ENCODE data around the gene PARPBP. TPM values are rescaled to one million over a fixed set of nuclear protein-coding genes. Genes with fewer than 3 reads are reported as not detected.
"Not testable (repeated sequence)": the region's sequence is repeated elsewhere in the genome, so short reads cannot be mapped to it uniquely, and the experiment has no call there.

Gene PARPBP
- total RNA-seq, 2 donors from 2014 or later: 18.0 to 26.5 TPM

DNA sequence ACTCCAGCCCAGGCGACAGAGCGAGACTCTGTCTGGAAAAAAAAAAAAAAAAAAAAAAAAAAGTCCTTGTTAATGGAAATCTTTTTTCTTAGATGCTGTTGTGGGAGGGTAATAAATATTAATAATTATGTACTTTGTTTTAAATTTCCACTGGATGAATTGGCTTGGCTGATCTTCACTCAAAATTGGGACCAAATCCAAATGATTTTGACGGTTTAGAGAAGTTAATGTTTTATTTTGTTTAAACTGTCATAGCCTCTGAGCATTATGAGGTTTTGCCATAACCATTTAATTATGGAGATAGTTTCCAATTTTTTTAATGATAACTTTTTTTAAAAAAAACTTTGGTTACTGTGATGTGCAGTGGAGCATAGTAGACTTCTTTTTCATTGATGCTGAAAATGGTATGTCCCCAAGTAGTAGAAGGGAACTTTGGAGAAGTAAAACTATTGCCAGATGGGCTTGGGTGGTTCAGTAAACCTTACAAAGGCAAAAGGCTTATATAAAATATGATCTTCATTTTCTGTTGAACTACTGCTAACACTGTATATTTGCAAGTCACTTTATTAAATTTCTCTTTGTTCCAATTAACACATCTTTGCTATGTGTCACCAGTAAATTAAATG is 81.6 kb downstream of the PARPBP start:
- no peak for ATAC-seq
- DNase-seq (ENCODE audit: low spot score in 2 of 2): no peak
- H3K9me3 Mint-ChIP-seq: peaks cover 10 to 17% of the 10 kb centered on the region in 2 donors
- H3K36me3 Mint-ChIP-seq: peaks cover 13 to 29% of the 10 kb centered on the region in 2 donors
- H3K27ac Mint-ChIP-seq: no peak overlapping the region

DNA sequence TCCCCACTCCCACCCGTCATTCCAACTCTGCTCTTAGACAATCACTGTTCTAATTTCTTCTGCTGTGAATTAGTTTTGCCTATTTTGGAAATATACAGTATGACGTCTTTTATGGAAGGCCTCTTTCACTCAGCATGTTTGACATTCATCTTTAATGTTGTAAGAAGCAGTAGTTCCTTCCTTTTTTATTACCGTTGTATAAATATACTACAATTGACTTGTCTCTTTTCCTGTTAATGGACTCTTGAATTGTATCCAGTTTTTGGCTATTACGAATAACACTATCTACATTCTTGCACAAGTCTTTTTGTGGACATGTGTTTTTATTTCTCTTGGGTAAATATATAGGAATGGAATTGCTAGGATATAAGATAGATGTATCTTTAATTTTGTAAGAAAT is 82.6 kb downstream of the PARPBP start:
- no peak for ATAC-seq
- peaks cover 14 to 24% of the 10 kb centered on the region in 2 donors for H3K9me3 Mint-ChIP-seq
- no peak overlapping the region for H3K27ac Mint-ChIP-seq
- no peak for DNase-seq (ENCODE audit: low spot score in 2 of 2)
- peaks cover 18 to 39% of the 10 kb centered on the region in 2 donors for H3K36me3 Mint-ChIP-seq

DNA sequence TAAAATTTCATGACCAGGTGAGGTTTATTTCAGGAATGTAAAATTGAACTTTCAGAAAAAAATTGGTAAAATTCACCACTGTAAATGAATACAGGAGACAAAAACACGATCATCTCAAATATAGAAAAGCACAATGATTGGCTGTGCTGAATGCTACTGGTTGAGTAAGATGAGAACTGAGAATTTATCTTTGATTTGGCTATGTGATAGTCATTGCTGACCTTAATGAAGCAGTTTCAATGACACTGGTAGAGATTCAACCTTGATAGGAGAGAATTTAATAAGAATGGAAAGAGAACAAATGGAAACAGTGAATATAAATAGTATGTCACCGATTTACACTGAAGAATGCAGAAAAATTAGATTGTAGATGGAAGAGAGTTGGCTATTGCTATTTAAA is 84.0 kb downstream of the PARPBP start:
- H3K36me3 Mint-ChIP-seq: peaks cover 31 to 54% of the 10 kb centered on the region in 2 donors
- peak overlapping the region in 1 of 2 donors; percentile 83 for H3K27ac Mint-ChIP-seq
- ATAC-seq (peak in 1 of 2 donors; percentile 79), DNase-seq (ENCODE audit: low spot score in 2 of 2) (no peak)
- H3K9me3 Mint-ChIP-seq: peaks cover 28 to 36% of the 10 kb centered on the region in 2 donors

DNA sequence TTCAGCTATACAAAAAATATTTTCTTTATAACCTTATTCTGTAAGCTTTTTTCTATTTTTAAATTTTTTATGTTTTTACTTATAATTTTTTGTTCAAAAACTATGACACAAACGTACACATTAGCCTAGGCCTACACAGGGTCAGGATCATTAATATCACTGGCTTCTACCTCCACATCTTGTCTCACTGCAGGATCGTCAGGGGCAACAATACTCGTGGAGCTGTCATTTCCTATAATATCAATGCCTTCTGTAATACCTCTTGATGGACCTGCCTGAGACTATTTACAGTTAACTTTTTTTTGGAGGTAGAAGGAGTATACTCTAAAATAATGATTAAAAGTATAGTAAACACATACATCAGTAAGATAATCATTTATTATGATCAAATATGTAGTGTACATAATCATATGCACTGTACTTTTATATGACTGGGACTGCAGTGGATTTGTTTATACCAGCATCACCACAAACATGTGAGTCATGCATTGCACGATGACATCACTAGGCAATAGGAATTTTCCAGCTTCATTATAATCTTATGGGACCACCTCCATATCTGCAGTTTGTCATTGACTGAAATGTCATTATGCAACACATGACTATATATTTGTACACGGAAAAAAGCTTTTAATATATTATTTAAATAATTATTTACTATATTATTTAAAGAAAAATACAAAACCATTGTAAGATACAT is 96.2 kb downstream of the PARPBP start:
- Mint-ChIP-seq H3K36me3 (no peaks in the 10 kb centered on the region), H3K9me3 (peaks cover 0 to 5% of the 10 kb centered on the region in 2 donors), H3K27ac (no peak overlapping the region)
- DNase-seq (ENCODE audit: low spot score in 2 of 2) (no peak), ATAC-seq (no peak)

DNA sequence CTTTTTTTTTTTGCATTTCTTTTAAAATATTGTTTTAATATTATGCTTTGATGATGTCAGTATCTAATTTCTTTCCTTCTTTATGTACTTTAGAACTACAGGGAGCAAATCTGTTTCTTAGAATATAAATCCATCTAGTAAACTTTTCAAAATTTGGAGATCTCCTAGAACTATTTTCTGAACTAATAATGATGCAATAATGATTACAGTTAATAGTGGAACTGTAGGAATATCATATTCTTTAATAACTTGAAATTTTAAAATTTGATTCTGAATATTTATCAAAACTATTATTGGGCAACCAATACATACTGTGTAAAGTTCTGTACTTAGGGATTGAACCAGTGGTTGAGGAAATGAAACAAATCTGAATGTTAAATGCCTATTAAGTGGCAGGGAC is 100.8 kb downstream of the PARPBP start:
- H3K36me3 Mint-ChIP-seq: no peaks in the 10 kb centered on the region
- H3K9me3 Mint-ChIP-seq: no peaks in the 10 kb centered on the region
- no peak for DNase-seq (ENCODE audit: low spot score in 2 of 2)
- no peak overlapping the region for H3K27ac Mint-ChIP-seq
- ATAC-seq: no peak

DNA sequence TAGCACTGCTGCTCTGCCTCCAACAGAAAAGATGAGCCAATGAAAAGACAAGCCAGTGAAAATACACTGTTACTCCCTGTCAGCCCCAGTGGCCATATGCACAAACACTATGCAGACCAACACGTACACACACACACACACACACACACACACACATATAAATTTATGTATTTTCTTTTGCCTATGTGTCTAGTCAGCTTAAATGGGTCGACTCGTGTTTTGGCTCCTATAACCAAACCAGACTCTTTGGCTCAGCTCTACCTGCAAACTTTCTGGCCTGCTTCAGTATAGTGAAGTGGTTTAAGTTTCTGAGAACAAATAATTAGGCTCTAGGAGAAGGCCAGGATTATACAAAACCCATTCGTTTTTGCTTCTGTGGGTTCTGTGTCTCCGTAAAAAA is 108.0 kb downstream of the PARPBP start:
- DNase-seq (ENCODE audit: low spot score in 2 of 2) (no peak), ATAC-seq (no peak)
- Mint-ChIP-seq H3K36me3 (no peaks in the 10 kb centered on the region), H3K9me3 (no peaks in the 10 kb centered on the region), H3K27ac (no peak overlapping the region)

DNA sequence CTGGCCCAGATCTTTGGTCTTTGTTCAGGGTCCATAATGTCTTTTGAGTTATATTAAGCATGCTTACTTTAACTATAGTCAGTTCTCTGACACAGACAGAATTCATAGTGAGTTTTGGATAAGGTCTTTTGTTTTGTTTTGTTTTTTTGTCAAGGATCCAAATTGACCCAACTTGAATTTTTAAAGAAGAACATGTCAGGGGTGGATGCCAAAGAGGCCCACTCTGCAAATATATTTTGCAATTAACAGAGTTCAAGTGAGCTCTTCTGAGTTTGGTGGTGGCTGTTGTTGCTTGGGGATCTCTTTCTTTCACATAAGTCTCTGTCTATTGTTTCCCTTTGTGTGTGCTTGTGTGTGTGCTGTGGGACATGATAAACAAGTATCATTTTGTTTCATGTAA is 112.1 kb downstream of the PARPBP start:
- DNase-seq (ENCODE audit: low spot score in 2 of 2) (no peak), ATAC-seq (no peak)
- Mint-ChIP-seq H3K36me3 (no peaks in the 10 kb centered on the region), H3K9me3 (no peaks in the 10 kb centered on the region), H3K27ac (no peak overlapping the region)

DNA sequence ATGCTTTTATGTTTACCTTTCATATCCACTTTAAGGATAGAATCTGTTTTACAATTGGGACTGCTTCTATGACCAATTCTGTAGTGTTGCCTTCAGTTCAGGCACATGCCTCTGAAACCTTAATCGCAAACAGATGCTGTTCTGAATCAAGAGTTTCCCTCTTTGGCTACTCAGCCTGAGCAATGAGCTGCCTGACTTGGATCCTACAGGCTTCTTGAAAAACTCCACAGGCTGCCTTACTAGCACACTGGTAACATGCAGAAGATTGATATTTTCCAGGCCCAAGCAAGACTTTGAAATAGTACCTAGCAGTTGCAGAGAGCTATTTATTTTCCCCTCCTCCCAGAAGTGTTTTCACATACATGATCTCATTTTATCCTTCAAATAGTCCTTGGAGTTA is 112.5 kb downstream of the PARPBP start:
- ATAC-seq (no peak), DNase-seq (ENCODE audit: low spot score in 2 of 2) (no peak)
- peaks cover under 1% of the 10 kb centered on the region in 2 donors for H3K9me3 Mint-ChIP-seq
- no peak overlapping the region for H3K27ac Mint-ChIP-seq
- peaks cover 0 to 1% of the 10 kb centered on the region in 2 donors for H3K36me3 Mint-ChIP-seq

DNA sequence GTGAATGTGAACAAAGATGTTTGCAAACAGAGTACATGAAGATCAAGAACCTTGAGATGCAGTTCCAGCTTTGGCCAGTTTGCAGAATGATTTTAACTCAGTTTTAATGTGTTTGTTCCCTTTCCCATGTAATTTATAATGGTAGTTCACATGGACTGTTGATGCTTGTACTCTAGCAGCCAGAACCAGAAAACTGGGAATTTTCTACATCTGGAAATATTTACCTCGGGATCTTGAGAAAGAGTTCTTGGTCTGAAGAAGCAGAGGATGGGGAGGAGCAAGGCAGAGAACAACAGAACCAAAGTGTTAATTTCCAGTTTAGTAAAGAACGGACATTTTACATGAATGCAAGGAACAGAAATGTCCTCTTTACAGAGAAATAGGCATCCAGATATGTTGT is 114.6 kb downstream of the PARPBP start:
- H3K27ac Mint-ChIP-seq: no peak overlapping the region
- H3K9me3 Mint-ChIP-seq: peaks cover 5 to 7% of the 10 kb centered on the region in 2 donors
- ATAC-seq (no peak), DNase-seq (ENCODE audit: low spot score in 2 of 2) (no peak)
- peaks cover 4 to 6% of the 10 kb centered on the region in 2 donors for H3K36me3 Mint-ChIP-seq

DNA sequence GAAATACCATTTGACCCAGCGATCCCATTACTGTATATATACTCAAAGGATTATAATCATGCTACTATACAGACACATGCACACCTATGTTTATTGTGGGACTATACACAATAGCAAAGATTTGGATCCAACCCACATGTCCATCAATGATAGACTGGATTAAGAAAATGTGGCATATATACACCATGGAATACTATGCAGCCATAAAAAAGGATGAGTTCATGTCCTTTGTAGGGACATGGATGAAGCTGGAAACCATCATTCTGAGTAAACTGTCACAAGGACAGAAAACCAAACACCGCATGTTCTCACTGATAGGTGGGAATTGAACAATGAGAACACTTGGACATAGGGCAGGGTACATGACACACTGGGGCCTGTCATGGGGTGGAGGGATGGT is 120.9 kb downstream of the PARPBP start:
- not testable (repeated sequence) for H3K27ac Mint-ChIP-seq; H3K36me3 Mint-ChIP-seq; DNase-seq (ENCODE audit: low spot score in 2 of 2); ATAC-seq
- peaks cover 9 to 13% of the 10 kb centered on the region in 2 donors for H3K9me3 Mint-ChIP-seq

Other genes starting within 250 kb of the PARPBP start
- gene DRAM1, start 242.6 kb upstream of the PARPBP start, total RNA-seq: 1 to 10 TPM; 5.1 to 5.6 TPM
- 10 to 100 TPM; 22.1 to 37.0 TPM for gene WASHC3, start 58.2 kb upstream of the PARPBP start, total RNA-seq
- 100 to 1,000 TPM in 1 of 2 donors, 10 to 100 TPM in 1; 95.8 to 101 TPM for gene NUP37, start 69 bp upstream of the PARPBP start, total RNA-seq
- gene PMCH, start 77.7 kb downstream of the PARPBP start, total RNA-seq: under 1 TPM in 1 of 2 donors, not detected in 1; 0.35 TPM